GM12878 (cell line): ENCODE data around the gene EMP2. TPM values are rescaled to one million over a fixed set of nuclear protein-coding genes. Genes with fewer than 3 reads are reported as not detected.

Experiments used
- ATAC-seq: fragments of 200-7000 bp; cut with Tn5 transposase; 3 replicates; pipeline ENCODE4 v1.9.1; 2020; ENCODE audit warnings: mild to moderate bottlenecking, moderate library complexity
- BruUV-seq: library from RNA; stranded (reverse); fragments of 400-500 nt; replicated peaks from 2 replicates; lab custom pipeline; 2021; lab: Mats Ljungman, UMichigan
- CTCF ChIA-PET: fragments of 300-600 bp; sonication (Branson Sonifier 250); formaldehyde crosslinking; extraction: SDS; loops from one replicate; lab custom pipeline; 2021; ENCODE audit warnings: inconsistent platforms; lab: Yijun Ruan, JAX
- POLR2A ChIA-PET: fragments of 350-600 bp; formaldehyde crosslinking; extraction: SDS; loops from one replicate; lab custom pipeline; 2021; ENCODE audit warnings: inconsistent platforms; lab: Charles Lee
- RAD21 ChIA-PET: fragments of 300-600 bp; sonication (Branson Sonifier 250); formaldehyde crosslinking; loops from one replicate; lab custom pipeline; 2023; ENCODE audit warnings: antibody characterized with exemption; ENCODE audit not compliant: unreplicated experiment; lab: Charles Lee
- SMC1A ChIA-PET: fragments of 300-600 bp; sonication (Branson Sonifier 250); formaldehyde crosslinking; loops from one replicate; lab custom pipeline; 2023; ENCODE audit not compliant: unreplicated experiment, uncharacterized antibody; lab: Charles Lee
- DNase-seq: peaks from one replicate; pipeline ENCODE4 v3.0.0-alpha.2; 2011; ENCODE audit warnings: low read depth, low spot score
- FAIRE-seq: peaks from 3 replicates; lab custom pipeline; 2011; peaks lifted over from hg19 to GRCh38; lab: Jason Lieb, UNC
- H2AFZ ChIP-seq: 2 replicates; pipeline ENCODE4 v1.6.0; 2011; ENCODE audit warnings: low read depth, low read length, control low read depth; ENCODE audit not compliant: control insufficient read depth
- H3K27ac ChIP-seq: 2 replicates; pipeline ENCODE4 v1.5.1; 2011; ENCODE audit warnings: control low read depth; ENCODE audit not compliant: control insufficient read depth, insufficient read depth
- H3K27me3 ChIP-seq, 2 experiments: replicated peaks in 1 of 2; 2 replicates each; pipeline versions ENCODE4 v1.6.0 to v1.6.1; 2011; ENCODE audit warnings: low read length in 1 of 2; ENCODE audit not compliant: control insufficient read depth in 2 of 2, insufficient read depth in 2 of 2
- H3K36me3 ChIP-seq, 2 experiments: 2 replicates each; pipeline ENCODE4 v1.5.1; 2011; ENCODE audit warnings: low read length in 1 of 2; ENCODE audit not compliant: control insufficient read depth in 2 of 2, insufficient read depth in 2 of 2
- H3K4me1 ChIP-seq: 2 replicates; pipeline ENCODE4 v1.6.1; 2011; ENCODE audit warnings: mild to moderate bottlenecking, low read length, moderate library complexity, mixed read lengths; ENCODE audit not compliant: control insufficient read depth, insufficient read depth
- H3K4me2 ChIP-seq: 2 replicates; pipeline ENCODE4 v1.6.0; 2011; ENCODE audit warnings: control low read depth; ENCODE audit not compliant: control insufficient read depth, insufficient read depth
- H3K4me3 ChIP-seq: fragments of 200-600 bp; sonication (generic); 2 replicates; pipeline ENCODE4 v1.5.1; 2016
- H3K79me2 ChIP-seq: 2 replicates; pipeline ENCODE4 v1.6.0; 2011; ENCODE audit warnings: low read length; ENCODE audit not compliant: control insufficient read depth, insufficient read depth
- H3K9ac ChIP-seq: 2 replicates; pipeline ENCODE4 v1.8.0; 2011; ENCODE audit warnings: low read length, control low read depth, mixed read lengths; ENCODE audit not compliant: control insufficient read depth, insufficient read depth
- H3K9me3 ChIP-seq: replicated peaks from 3 replicates; pipeline ENCODE4 v1.5.1; 2011; ENCODE audit warnings: mild to moderate bottlenecking, low read length; ENCODE audit not compliant: control insufficient read depth, insufficient read depth
- H4K20me1 ChIP-seq: 2 replicates; pipeline ENCODE4 v1.6.0; 2011; ENCODE audit not compliant: control insufficient read depth, insufficient read depth
- NR2C2 ChIP-seq: IDR thresholded peaks from 2 replicates; pipeline ENCODE4 v1.6.1; 2011; ENCODE audit warnings: borderline replicate concordance, low read depth; ENCODE audit not compliant: control insufficient read depth, insufficient read length
- RFX5 ChIP-seq: IDR thresholded peaks from 2 replicates; pipeline ENCODE4 v1.6.1; 2011; ENCODE audit warnings: low read depth, low read length, improper control_type of control experiment
- ZNF384 ChIP-seq: IDR thresholded peaks from 2 replicates; pipeline ENCODE4 v1.6.1; 2012; ENCODE audit warnings: low read depth, mild to moderate bottlenecking, low read length, improper control_type of control experiment, borderline replicate concordance
- ZZZ3 ChIP-seq: IDR thresholded peaks from 2 replicates; pipeline ENCODE4 v1.6.1; 2011; ENCODE audit warnings: low read depth; ENCODE audit not compliant: control insufficient read depth, insufficient read length
- WGBS: methylation state at CpG from one replicate; pipeline ENCODE4 v1.1.6; 2016; ENCODE audit warnings: low lambda C conversion rate; ENCODE audit not compliant: insufficient replicate concordance, insufficient coverage; ENCODE audit errors: missing lambda C conversion rate; 5-methylcytosine and 5-hydroxymethylcytosine counted together
- in situ Hi-C: fragments of 300-500 bp; cut with MboI; formaldehyde crosslinking; loops from 9 replicates; pipeline ENCODE4 v1.14.3; 2018; ENCODE audit warnings: mixed read lengths
- intact Hi-C: fragments of 100-400 bp; cut with micrococcal nuclease; formaldehyde crosslinking; loops from one replicate; pipeline ENCODE4 v1.14.2; 2022; ENCODE audit not compliant: unreplicated experiment
- polyA plus RNA-seq, 11 experiments: library from polyadenylated mRNA; depleted of rRNA in 4 of 11; unstranded in 6 of 11; stranded (reverse) in 5 of 11; fragments of >200 nt; fragmentation: Nextera tagmentation in 4 of 11; fragmentation: Illumina TruSeq in 1 of 11; extraction: Ambion mirVana in 4 of 11; extraction: Trizol in 1 of 11; gene quantifications; 1 replicate in 1 of 11; 2 replicates in 10 of 11; pipeline versions ENCODE4 v1.2.1 to v1.2.3, GENCODE V29; 2011 to 2016; ENCODE audit warnings: inconsistent platforms in 2 of 11, missing spikeins in 2 of 11, low read depth in 1 of 11
- total RNA-seq, 4 experiments: library from RNA; depleted of rRNA in 3 of 4; stranded (reverse); fragments of >200 nt in 3 of 4; fragmentation: Illumina TruSeq in 1 of 4; extraction: Trizol in 1 of 4; gene quantifications; 2 replicates each; pipeline versions ENCODE4 v1.2.1 to v1.2.3, GENCODE V29; 2013 to 2021
- TF ChIP-seq, protein P1 (sequence below): fragments of 450-650 bp; conservative IDR thresholded peaks from 2 replicates; pipeline ENCODE4 v1.6.1; 2017; ENCODE audit warnings: mild to moderate bottlenecking, moderate library complexity
- TF ChIP-seq, protein P2 (sequence below), 3 experiments: IDR thresholded peaks in 2 of 3; conservative IDR thresholded peaks in 1 of 3; 2 replicates each; pipeline ENCODE4 v1.5.1; 2011; ENCODE audit warnings: low read depth in 3 of 3, low read length in 3 of 3, mild to moderate bottlenecking in 3 of 3, control low read depth in 2 of 3, moderate library complexity in 2 of 3, inconsistent platforms in 1 of 3, mixed read lengths in 1 of 3; ENCODE audit not compliant: control insufficient read depth in 2 of 3, insufficient read depth in 1 of 3; ENCODE audit errors: extremely low read depth in 1 of 3
- TF ChIP-seq, protein P3 (sequence below): fragments of 450-650 bp; formaldehyde crosslinking; IDR thresholded peaks from 2 replicates; pipeline ENCODE4 v1.4.0; 2022; ENCODE audit warnings: mild to moderate bottlenecking, moderate library complexity
- TF ChIP-seq, protein P4 (sequence below): fragments of 450-650 bp; IDR thresholded peaks from 2 replicates; pipeline ENCODE4 v1.6.1; 2018; ENCODE audit warnings: borderline replicate concordance, mild to moderate bottlenecking; ENCODE audit not compliant: partially characterized antibody

Gene EMP2
- total and polyA plus RNA-seq, 10 of the 15 experiments (the other 5 are each of a cell fraction or from before 2014, with no cell fraction given): 0.41 to 10.4 (median 3.8) TPM

DNA sequence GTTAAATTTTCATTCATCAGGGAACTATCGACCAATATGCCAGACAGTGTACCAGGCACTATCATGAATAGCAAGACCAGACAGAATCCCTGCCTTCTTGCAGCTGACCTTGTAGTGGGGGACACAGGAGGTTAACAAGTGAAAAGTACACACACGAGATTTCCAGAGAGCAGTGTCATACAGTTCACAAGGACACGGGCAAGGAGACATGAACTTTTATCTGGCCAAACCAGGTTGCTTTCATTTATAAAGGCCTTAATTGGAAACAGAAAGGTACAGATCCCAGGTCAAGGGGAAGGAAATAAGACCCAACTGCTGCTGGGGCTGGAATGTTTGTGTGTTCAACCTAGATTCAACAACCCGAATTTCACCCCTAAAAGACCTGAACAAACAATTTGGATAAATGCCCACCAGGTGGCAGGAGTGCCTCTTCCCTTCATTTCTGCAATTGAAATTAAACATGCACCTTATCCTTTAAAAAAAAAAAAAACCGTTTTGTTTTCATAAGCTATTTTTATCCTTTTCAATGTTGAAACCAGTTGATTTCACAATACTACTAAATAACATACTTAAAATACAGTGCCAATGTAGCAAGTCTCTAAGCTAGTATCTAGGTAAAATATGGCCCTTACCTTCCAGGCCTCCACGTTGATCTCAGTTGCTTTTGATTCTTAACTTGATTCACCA lies 65.9 kb downstream of the EMP2 start (continued):
- TF ChIP-seq, protein P1, sequence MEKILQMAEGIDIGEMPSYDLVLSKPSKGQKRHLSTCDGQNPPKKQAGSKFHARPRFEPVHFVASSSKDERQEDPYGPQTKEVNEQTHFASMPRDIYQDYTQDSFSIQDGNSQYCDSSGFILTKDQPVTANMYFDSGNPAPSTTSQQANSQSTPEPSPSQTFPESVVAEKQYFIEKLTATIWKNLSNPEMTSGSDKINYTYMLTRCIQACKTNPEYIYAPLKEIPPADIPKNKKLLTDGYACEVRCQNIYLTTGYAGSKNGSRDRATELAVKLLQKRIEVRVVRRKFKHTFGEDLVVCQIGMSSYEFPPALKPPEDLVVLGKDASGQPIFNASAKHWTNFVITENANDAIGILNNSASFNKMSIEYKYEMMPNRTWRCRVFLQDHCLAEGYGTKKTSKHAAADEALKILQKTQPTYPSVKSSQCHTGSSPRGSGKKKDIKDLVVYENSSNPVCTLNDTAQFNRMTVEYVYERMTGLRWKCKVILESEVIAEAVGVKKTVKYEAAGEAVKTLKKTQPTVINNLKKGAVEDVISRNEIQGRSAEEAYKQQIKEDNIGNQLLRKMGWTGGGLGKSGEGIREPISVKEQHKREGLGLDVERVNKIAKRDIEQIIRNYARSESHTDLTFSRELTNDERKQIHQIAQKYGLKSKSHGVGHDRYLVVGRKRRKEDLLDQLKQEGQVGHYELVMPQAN: no peak
- TF ChIP-seq, all 136 proteins: peak for 8

DNA sequence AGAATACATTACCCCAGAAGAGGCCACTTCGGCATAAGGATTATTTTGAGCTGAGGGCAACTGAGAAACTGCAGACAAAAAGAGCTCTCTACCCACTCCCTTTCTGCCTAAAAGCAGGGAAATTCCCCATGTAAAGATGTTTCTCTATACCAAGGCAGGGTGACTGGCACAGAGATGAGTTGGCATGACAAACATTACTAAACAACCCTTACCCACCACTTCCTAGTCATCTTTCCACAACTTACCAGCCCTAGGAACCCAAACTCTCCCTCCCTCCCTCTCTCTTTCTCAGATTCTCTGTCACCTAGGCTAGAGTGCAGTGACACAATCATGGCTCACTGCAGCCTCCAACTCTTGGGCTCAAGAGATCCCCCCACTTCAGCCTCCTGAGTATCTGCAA lies 68.6 kb downstream of the EMP2 start:
- Histone ChIP-seq H3K4me3 (no peak overlapping the region), H3K27me3 (no peaks in the 10 kb centered on the region), H2AFZ (no peak overlapping the region), H3K79me2 (no peaks in the 10 kb centered on the region), H3K4me1 (peaks cover 8% of the 10 kb centered on the region), H3K9ac (no peak overlapping the region), H3K36me3 (no peaks in the 10 kb centered on the region), H4K20me1 (no peaks in the 10 kb centered on the region), H3K4me2 (0 out of 2 replicates have a peak overlapping the region, but pooled peaks have one; percentile 17), H3K9me3 (no peaks in the 10 kb centered on the region; the same call in 2 of the 3 replicates), H3K27ac (no peak overlapping the region)
- no peak for DNase-seq
- ChIA-PET POLR2A (interaction anchor here (0.6 kb wide), 2 partner anchors 211 to 1214 kb away, joined by 4 read pairs; no protein-coding TSS in a partner anchor), CTCF (interaction anchor here (0.6 to 9.7 kb wide), 5 partner anchors 154 to 255 kb away, joined by 3 to 136 read pairs (median 10); no protein-coding TSS in a partner anchor), SMC1A (interaction anchor here (0.6 to 12.7 kb wide), 6 partner anchors 41 to 612 kb away, joined by 3 to 193 read pairs (median 3); no protein-coding TSS in a partner anchor), RAD21 (interaction anchor here (0.5 to 7.3 kb wide), 7 partner anchors 72 to 255 kb away, joined by 3 to 92 read pairs (median 3); partner anchors contain the start of gene NUBP1)
- in situ Hi-C loops (loop anchor here (5.0 kb wide), 1 partner anchor 225 kb away; no protein-coding TSS in a partner anchor), intact Hi-C loops (no loop called here)
- FAIRE-seq: no peak
- peak; percentile 55 for ATAC-seq
- no TSS peak for BruUV-seq
- 0% methylated on average over 1 of the region's 1 CpG for WGBS
- TF ChIP-seq, protein P2, sequence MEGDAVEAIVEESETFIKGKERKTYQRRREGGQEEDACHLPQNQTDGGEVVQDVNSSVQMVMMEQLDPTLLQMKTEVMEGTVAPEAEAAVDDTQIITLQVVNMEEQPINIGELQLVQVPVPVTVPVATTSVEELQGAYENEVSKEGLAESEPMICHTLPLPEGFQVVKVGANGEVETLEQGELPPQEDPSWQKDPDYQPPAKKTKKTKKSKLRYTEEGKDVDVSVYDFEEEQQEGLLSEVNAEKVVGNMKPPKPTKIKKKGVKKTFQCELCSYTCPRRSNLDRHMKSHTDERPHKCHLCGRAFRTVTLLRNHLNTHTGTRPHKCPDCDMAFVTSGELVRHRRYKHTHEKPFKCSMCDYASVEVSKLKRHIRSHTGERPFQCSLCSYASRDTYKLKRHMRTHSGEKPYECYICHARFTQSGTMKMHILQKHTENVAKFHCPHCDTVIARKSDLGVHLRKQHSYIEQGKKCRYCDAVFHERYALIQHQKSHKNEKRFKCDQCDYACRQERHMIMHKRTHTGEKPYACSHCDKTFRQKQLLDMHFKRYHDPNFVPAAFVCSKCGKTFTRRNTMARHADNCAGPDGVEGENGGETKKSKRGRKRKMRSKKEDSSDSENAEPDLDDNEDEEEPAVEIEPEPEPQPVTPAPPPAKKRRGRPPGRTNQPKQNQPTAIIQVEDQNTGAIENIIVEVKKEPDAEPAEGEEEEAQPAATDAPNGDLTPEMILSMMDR (IDR thresholded peaks at IDR 0.05 in 2 of 3, conservative IDR thresholded peaks at IDR 0.05 in 1 of 3; ENCODE audit: control insufficient read depth in 2 of 3, extremely low read depth in 1 of 3, insufficient read depth in 1 of 3, low read depth in 3 of 3, low read length in 3 of 3): no peak
- TF ChIP-seq, protein P3, sequence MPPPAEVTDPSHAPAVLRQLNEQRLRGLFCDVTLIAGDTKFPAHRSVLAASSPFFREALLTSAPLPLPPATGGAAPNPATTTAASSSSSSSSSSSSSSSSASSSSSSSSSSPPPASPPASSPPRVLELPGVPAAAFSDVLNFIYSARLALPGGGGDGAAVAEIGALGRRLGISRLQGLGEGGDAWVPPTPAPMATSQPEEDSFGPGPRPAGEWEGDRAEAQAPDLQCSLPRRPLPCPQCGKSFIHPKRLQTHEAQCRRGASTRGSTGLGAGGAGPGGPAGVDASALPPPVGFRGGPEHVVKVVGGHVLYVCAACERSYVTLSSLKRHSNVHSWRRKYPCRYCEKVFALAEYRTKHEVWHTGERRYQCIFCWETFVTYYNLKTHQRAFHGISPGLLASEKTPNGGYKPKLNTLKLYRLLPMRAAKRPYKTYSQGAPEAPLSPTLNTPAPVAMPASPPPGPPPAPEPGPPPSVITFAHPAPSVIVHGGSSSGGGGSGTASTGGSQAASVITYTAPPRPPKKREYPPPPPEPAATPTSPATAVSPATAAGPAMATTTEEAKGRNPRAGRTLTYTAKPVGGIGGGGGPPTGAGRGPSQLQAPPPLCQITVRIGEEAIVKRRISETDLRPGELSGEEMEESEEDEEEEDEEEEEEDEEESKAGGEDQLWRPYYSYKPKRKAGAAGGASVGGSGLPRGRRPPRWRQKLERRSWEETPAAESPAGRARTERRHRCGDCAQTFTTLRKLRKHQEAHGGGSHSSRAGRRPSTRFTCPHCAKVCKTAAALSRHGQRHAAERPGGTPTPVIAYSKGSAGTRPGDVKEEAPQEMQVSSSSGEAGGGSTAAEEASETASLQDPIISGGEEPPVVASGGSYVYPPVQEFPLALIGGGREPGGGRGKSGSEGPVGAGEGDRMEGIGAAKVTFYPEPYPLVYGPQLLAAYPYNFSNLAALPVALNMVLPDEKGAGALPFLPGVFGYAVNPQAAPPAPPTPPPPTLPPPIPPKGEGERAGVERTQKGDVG: no peak
- TF ChIP-seq NR2C2 (no peak), RFX5 (no peak), ZZZ3 (no peak), ZNF384 (no peak)
- TF ChIP-seq, protein P4, sequence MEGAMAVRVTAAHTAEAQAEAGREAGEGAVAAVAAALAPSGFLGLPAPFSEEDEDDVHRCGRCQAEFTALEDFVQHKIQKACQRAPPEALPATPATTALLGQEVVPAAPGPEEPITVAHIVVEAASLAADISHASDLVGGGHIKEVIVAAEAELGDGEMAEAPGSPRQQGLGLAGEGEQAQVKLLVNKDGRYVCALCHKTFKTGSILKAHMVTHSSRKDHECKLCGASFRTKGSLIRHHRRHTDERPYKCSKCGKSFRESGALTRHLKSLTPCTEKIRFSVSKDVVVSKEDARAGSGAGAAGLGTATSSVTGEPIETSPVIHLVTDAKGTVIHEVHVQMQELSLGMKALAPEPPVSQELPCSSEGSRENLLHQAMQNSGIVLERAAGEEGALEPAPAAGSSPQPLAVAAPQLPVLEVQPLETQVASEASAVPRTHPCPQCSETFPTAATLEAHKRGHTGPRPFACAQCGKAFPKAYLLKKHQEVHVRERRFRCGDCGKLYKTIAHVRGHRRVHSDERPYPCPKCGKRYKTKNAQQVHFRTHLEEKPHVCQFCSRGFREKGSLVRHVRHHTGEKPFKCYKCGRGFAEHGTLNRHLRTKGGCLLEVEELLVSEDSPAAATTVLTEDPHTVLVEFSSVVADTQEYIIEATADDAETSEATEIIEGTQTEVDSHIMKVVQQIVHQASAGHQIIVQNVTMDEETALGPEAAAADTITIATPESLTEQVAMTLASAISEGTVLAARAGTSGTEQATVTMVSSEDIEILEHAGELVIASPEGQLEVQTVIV: no peak
